AG04449 (cell line): ENCODE results near the gene GALNT18.

Experiments used
- CTCF ChIA-PET: fragments of 350-600 bp; formaldehyde crosslinking; extraction: SDS; loops from one replicate; lab custom pipeline; 2021; ENCODE audit warnings: antibody characterized with exemption; lab: Yijun Ruan, JAX
- POLR2A ChIA-PET: fragments of 400-600, 350-600 bp; formaldehyde crosslinking; extraction: SDS; loops from one replicate; lab custom pipeline; 2020; ENCODE audit warnings: antibody characterized with exemption, inconsistent platforms; lab: Yijun Ruan, JAX
- DNase-seq: peaks from one replicate; pipeline ENCODE4 v3.0.0-alpha.2; 2010; ENCODE audit warnings: low read depth, low spot score
- H3K4me3 ChIP-seq: 2 replicates; pipeline ENCODE4 v1.5.1; 2011; ENCODE audit warnings: low read depth, mild to moderate bottlenecking, control low read depth, low read length
- CTCF ChIP-seq: IDR thresholded peaks from one replicate; pipeline ENCODE4 v1.5.1; 2011; ENCODE audit warnings: mild to moderate bottlenecking, moderate library complexity, low read length, control low read depth, inconsistent platforms; ENCODE audit not compliant: insufficient read depth; ENCODE audit errors: missing control alignments

Gene GALNT18

DNA sequence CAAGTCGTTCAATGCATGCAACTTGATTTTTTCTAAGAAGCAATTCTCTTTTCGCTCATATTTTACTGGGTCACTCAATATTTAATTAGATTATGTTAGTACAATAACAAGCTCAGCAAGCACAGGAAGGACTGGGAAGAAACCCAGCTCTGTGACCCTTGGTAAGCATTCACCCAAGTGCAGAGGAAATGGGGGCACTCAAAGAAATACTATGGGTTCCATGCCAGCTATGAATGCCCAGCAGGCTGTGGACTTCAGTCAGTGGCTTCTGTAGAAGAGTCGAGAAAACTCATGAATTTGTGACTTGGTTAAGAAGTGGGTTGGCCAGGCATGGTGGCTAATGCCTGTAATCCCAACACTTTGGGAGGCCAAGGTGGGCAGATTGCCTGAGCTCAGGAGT is 123.6 kb downstream of the GALNT18 start:
- TF ChIP-seq CTCF, result no peak
- ChIA-PET CTCF (no interaction called here), POLR2A (interaction anchor here (0.6 kb wide), 1 partner anchor 182 kb away, joined by 4 read pairs; no protein-coding TSS in a partner anchor)
- no peak for DNase-seq
- no peak overlapping the region for H3K4me3 ChIP-seq

DNA sequence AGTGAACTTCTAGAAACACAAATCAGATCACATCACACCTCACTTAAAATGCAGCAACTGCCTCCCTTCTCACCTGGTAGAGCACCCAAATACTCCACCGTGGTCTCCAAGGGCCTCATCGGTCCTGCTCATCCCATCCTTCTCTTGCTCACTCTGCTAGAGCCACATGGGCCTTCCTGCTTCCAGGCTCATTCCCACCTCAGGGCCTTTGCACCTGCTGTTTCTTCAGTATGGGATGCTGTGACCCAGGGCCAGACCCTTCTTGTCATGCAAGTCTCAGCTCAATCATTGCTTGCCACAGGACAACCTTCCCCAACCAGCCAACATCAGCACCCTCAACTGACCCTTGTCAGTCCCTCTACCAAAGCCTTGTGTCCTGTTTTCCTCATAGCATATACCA is 124.9 kb downstream of the GALNT18 start:
- ChIA-PET CTCF (no interaction called here), POLR2A (no interaction called here)
- TF ChIP-seq CTCF, result no peak
- H3K4me3 ChIP-seq, result no peak overlapping the region
- DNase-seq, result no peak

GRCh38 chr11:11494348-11494747 is 127.5 kb downstream of the GALNT18 start:
- H3K4me3 ChIP-seq, result no peak overlapping the region
- DNase-seq, result no peak
- ChIA-PET POLR2A (no interaction called here), CTCF (interaction anchor here (1.4 kb wide), 1 partner anchor 13 kb away, joined by 6 read pairs; no protein-coding TSS in a partner anchor)
- TF ChIP-seq CTCF, result no peak

DNA sequence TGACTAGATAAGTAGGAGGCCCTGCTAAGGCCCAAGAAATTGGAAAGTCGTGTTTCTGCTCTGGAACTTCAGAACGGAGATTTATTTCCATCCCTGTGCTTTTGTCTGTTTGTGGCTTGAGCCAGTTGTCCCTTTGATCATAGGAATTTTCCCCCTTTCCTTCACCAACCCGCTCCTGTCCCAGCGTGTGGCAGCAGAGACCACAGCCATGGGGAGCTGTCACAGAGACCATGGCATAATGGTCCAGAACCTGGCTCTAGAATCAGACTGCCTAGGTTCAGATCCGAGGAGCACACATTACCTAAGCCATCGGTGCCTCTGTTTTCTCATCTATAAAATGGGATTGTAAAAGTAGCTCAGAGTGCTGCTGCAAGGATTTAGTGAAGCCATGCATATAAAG is 128.1 kb downstream of the GALNT18 start:
- ChIA-PET POLR2A (no interaction called here), CTCF (interaction anchor here (1.4 kb wide), 1 partner anchor 12 kb away, joined by 6 read pairs; no protein-coding TSS in a partner anchor)
- no peak overlapping the region for H3K4me3 ChIP-seq
- DNase-seq, result no peak
- TF ChIP-seq CTCF, result no peak

DNA sequence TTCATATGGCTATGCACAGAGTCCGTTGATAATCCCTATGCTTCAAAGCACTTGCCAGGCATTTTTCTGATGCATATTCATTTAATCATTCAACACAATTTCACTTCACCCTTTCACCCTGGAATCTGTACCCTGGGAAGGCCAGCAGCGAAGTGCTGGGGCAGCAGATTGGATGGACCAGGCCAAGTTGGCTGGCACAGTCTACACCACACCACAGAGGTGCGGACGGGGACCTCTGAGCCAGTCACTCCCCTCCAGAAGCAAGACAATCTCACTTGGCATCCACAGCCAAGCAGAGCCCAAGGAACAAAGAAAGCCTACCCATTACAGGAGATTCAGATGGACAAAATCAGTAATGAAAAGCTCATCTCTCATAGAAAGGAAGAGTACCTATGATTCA is 130.2 kb downstream of the GALNT18 start:
- ChIA-PET CTCF (no interaction called here), POLR2A (no interaction called here)
- no peak overlapping the region for H3K4me3 ChIP-seq
- DNase-seq, result no peak
- no peak for TF ChIP-seq CTCF

- TF ChIP-seq CTCF, result no peak
- DNase-seq, result no peak
- no peak overlapping the region for H3K4me3 ChIP-seq
- POLR2A ChIA-PET, result no interaction called here
- CTCF ChIA-PET, result no interaction called here
Measured at GRCh38 chr11:11491014-11491413, 130.8 kb downstream of the GALNT18 start.
